Measurements from ENCODE around the gene ARL15. TPM values are rescaled to one million over a fixed set of nuclear protein-coding genes. Genes with fewer than 3 reads are reported as not detected.

The ARL15 gene
- total and polyA plus RNA-seq, 9 of the 15 experiments (the other 6 are each of a cell fraction or from before 2014, with no cell fraction given): 18.5 to 80.4 (median 57.0) TPM

DNA sequence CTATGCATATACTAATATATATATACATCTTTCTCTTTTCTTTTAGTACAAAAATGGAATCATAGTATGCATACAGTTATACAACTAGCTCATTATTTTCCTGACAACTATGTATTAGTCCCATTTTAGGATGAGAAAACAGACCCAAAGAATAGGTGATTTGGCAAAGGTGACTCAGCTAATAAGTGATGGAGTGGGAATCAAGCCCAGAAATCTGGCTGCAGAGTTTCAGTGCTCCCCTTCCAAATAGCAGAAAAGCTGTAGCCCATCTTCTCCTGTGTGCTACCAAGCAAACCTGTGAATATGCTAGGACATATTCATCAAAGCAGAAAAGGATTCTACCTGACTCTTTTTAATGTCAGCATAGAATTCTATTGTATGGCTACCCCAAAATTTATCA, 114.7 kb downstream of the ARL15 start (continued):
- TF ChIP-seq, protein P1, sequence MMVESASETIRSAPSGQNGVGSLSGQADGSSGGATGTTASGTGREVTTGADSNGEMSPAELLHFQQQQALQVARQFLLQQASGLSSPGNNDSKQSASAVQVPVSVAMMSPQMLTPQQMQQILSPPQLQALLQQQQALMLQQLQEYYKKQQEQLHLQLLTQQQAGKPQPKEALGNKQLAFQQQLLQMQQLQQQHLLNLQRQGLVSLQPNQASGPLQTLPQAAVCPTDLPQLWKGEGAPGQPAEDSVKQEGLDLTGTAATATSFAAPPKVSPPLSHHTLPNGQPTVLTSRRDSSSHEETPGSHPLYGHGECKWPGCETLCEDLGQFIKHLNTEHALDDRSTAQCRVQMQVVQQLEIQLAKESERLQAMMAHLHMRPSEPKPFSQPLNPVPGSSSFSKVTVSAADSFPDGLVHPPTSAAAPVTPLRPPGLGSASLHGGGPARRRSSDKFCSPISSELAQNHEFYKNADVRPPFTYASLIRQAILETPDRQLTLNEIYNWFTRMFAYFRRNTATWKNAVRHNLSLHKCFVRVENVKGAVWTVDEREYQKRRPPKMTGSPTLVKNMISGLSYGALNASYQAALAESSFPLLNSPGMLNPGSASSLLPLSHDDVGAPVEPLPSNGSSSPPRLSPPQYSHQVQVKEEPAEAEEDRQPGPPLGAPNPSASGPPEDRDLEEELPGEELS (CRISPR knock-in tag; IDR thresholded peaks at IDR 0.05; ENCODE audit: borderline replicate concordance): no peak
- TF ChIP-seq, protein P2, sequence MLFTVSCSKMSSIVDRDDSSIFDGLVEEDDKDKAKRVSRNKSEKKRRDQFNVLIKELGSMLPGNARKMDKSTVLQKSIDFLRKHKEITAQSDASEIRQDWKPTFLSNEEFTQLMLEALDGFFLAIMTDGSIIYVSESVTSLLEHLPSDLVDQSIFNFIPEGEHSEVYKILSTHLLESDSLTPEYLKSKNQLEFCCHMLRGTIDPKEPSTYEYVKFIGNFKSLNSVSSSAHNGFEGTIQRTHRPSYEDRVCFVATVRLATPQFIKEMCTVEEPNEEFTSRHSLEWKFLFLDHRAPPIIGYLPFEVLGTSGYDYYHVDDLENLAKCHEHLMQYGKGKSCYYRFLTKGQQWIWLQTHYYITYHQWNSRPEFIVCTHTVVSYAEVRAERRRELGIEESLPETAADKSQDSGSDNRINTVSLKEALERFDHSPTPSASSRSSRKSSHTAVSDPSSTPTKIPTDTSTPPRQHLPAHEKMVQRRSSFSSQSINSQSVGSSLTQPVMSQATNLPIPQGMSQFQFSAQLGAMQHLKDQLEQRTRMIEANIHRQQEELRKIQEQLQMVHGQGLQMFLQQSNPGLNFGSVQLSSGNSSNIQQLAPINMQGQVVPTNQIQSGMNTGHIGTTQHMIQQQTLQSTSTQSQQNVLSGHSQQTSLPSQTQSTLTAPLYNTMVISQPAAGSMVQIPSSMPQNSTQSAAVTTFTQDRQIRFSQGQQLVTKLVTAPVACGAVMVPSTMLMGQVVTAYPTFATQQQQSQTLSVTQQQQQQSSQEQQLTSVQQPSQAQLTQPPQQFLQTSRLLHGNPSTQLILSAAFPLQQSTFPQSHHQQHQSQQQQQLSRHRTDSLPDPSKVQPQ (CRISPR knock-in tag; IDR thresholded peaks at IDR 0.05; ENCODE audit: borderline replicate concordance): no peak
- TF ChIP-seq, protein P3, sequence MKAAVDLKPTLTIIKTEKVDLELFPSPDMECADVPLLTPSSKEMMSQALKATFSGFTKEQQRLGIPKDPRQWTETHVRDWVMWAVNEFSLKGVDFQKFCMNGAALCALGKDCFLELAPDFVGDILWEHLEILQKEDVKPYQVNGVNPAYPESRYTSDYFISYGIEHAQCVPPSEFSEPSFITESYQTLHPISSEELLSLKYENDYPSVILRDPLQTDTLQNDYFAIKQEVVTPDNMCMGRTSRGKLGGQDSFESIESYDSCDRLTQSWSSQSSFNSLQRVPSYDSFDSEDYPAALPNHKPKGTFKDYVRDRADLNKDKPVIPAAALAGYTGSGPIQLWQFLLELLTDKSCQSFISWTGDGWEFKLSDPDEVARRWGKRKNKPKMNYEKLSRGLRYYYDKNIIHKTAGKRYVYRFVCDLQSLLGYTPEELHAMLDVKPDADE (conservative IDR thresholded peaks at IDR 0.05; ENCODE audit: control insufficient read depth, low read depth, low read length): no peak
- TF ChIP-seq, protein P4, sequence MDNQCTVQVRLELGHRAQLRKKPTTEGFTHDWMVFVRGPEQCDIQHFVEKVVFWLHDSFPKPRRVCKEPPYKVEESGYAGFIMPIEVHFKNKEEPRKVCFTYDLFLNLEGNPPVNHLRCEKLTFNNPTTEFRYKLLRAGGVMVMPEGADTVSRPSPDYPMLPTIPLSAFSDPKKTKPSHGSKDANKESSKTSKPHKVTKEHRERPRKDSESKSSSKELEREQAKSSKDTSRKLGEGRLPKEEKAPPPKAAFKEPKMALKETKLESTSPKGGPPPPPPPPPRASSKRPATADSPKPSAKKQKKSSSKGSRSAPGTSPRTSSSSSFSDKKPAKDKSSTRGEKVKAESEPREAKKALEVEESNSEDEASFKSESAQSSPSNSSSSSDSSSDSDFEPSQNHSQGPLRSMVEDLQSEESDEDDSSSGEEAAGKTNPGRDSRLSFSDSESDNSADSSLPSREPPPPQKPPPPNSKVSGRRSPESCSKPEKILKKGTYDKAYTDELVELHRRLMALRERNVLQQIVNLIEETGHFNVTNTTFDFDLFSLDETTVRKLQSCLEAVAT (IDR thresholded peaks at IDR 0.05): no peak
- TF ChIP-seq, protein P5, sequence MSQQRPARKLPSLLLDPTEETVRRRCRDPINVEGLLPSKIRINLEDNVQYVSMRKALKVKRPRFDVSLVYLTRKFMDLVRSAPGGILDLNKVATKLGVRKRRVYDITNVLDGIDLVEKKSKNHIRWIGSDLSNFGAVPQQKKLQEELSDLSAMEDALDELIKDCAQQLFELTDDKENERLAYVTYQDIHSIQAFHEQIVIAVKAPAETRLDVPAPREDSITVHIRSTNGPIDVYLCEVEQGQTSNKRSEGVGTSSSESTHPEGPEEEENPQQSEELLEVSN (IDR thresholded peaks at IDR 0.05; ENCODE audit: borderline replicate concordance in 1 of 2, extremely low read depth in 1 of 2, insufficient read depth in 1 of 2, insufficient read length in 1 of 2, low read depth in 1 of 2, low read length in 1 of 2, poor library complexity in 1 of 2, severe bottlenecking in 1 of 2): no peak
- TF ChIP-seq ZFP30 (CRISPR knock-in tag; IDR thresholded peaks at IDR 0.05; ENCODE audit: borderline replicate concordance): no peak
- TF ChIP-seq, protein P6, sequence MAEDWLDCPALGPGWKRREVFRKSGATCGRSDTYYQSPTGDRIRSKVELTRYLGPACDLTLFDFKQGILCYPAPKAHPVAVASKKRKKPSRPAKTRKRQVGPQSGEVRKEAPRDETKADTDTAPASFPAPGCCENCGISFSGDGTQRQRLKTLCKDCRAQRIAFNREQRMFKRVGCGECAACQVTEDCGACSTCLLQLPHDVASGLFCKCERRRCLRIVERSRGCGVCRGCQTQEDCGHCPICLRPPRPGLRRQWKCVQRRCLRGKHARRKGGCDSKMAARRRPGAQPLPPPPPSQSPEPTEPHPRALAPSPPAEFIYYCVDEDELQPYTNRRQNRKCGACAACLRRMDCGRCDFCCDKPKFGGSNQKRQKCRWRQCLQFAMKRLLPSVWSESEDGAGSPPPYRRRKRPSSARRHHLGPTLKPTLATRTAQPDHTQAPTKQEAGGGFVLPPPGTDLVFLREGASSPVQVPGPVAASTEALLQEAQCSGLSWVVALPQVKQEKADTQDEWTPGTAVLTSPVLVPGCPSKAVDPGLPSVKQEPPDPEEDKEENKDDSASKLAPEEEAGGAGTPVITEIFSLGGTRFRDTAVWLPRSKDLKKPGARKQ (CRISPR knock-in tag; IDR thresholded peaks at IDR 0.05): no peak
- TF ChIP-seq, protein P7, sequence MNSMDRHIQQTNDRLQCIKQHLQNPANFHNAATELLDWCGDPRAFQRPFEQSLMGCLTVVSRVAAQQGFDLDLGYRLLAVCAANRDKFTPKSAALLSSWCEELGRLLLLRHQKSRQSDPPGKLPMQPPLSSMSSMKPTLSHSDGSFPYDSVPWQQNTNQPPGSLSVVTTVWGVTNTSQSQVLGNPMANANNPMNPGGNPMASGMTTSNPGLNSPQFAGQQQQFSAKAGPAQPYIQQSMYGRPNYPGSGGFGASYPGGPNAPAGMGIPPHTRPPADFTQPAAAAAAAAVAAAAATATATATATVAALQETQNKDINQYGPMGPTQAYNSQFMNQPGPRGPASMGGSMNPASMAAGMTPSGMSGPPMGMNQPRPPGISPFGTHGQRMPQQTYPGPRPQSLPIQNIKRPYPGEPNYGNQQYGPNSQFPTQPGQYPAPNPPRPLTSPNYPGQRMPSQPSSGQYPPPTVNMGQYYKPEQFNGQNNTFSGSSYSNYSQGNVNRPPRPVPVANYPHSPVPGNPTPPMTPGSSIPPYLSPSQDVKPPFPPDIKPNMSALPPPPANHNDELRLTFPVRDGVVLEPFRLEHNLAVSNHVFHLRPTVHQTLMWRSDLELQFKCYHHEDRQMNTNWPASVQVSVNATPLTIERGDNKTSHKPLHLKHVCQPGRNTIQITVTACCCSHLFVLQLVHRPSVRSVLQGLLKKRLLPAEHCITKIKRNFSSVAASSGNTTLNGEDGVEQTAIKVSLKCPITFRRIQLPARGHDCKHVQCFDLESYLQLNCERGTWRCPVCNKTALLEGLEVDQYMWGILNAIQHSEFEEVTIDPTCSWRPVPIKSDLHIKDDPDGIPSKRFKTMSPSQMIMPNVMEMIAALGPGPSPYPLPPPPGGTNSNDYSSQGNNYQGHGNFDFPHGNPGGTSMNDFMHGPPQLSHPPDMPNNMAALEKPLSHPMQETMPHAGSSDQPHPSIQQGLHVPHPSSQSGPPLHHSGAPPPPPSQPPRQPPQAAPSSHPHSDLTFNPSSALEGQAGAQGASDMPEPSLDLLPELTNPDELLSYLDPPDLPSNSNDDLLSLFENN (IDR thresholded peaks at IDR 0.05; ENCODE audit: low read depth in 2 of 2, low read length in 2 of 2): no peak
- no peak for TF ChIP-seq ZNF347 (CRISPR knock-in tag; IDR thresholded peaks at IDR 0.05; ENCODE audit: low read depth)

All from K562 (cell line).